Erythroblast (primary cell): ENCODE measurements around the gene TAS1R2.
"Not testable (repeated sequence)": the region's sequence is repeated elsewhere in the genome, so short reads cannot be mapped to it uniquely, and the experiment has no call there.

Source experiments
- DNase-seq, 2 experiments: peaks; one replicate each; lab custom pipeline; 2025; lab: John Stamatoyannopoulos, UW
- GATA1 ChIP-seq: IDR thresholded peaks from 2 replicates; pipeline ENCODE4 v1.6.1; 2011; ENCODE audit warnings: low read depth, mild to moderate bottlenecking, control low read depth, low read length, moderate library complexity
- POLR2A ChIP-seq: IDR thresholded peaks from 2 replicates; pipeline ENCODE4 v1.6.1; 2011; ENCODE audit warnings: mild to moderate bottlenecking, low read length

TAS1R2 gene

DNA sequence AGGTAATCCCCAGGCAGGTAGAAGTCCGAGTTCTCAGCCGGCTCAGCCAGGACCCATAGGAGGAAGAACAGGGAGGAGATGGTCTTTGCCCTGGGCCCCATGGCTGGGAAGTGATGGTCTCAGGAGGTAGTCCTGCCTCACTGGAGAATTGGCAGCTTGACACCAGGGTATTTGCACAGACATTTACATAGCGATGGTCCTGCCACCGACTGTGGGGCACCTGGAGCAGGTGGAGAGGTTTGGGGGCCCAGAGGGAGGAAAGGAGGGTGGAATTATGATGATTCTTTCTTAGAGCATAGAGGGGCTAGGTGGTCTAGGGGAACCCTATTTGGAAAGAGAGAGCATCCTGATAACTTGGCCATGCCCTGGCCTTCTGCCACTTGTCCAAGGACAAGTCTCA, at the start of gene TAS1R2:
TSS of gene TAS1R2 (minus strand) at position 101 of the 400 bp plus-strand sequence. CDS start at position 101, 0 bp downstream.
- TF ChIP-seq GATA1 (no peak), POLR2A (no peak)
- no peak for DNase-seq

DNA sequence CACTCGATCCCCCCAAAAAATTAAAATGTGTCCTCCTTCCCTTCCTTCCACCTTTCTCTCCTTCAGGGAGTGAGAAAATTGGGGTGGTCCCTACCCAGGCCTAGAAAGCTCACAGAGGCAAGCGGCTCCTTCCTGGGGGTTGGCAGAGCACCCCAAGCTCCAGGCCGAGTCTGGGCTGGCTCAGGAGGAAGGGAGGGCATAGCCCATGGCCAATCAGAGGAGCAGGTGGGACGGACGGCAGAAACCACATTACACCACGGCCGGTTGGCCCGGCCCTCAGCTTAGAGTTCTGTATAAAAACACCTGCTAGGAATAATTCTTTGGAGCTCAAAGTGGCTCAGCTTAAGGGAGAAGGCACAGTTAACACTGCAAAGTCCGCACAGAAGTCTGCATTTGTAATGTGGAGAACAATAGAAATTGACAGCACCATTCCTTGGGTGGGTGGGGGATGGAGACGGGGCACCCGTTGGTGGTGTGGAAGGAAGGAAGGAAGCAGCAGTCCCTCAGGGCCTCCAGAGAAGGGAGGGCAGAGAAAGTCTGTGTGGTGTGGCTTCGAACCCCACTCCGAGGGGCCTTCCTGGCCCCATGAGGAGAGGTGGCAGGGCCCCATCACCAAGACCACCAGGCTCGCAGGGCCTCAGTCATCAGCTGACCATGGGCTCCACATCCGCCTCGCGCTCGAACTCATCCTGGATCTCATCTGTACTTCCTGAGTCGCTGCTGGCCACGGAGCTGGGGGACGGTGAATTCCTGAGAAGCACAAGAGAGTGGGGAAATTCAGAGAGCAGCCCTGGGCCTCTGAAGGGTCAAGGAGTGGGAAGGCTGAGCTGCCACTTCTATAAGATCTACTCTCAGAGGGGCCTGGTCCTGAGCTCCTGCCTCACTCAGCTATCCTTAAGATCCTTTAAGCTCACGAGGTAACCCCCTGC, 48.7 kb upstream of the TAS1R2 start:
- peak; percentile 74 to 85 for DNase-seq
- peak; percentile 70 for TF ChIP-seq POLR2A
- no peak for TF ChIP-seq GATA1

DNA sequence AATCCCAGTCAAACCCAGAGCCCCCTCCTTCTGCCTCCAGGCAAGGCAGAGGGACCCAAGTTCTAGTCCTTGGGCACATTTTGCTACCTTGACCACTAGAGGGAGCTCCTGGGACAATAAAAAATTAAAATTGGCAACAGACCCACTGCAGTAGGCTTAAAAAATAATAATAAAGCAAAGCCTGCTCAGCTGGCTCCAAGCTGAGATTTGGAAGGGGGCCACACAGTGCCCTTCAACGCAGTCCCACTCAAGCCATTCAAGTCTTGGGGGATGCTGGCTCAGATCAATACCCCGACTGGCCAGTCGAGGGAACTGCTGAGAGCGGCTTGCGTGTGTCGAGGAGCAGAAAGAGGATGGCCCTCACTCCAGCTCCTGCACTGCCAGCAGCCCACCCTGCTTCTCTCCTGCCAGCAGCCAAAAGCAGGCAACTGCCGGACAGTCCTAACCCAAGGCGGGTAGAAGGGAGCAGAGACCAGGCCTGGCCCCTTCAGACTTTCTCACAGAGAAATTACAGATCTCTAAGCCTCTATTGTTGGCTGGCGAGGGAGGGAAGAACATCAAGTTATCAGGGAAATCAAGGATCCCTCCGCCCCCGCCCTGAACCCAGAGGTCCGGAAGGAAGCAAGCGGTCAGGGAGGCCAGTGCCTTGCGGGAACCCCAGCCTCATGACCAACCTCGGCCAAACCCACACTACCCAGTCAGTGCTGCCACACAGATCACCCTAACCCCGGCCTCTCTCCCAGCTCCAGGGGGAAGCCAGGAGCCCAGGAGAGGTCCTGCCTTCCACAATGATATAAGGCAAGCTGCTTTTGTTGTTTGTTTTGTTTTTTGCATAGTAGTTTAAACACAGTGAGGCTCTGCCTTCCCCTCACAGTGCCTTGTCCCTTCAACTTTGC, 47.8 kb upstream of the TAS1R2 start:
- no peak for TF ChIP-seq POLR2A
- TF ChIP-seq GATA1, result no peak
- peak; percentile 78 to 83 for DNase-seq

DNA sequence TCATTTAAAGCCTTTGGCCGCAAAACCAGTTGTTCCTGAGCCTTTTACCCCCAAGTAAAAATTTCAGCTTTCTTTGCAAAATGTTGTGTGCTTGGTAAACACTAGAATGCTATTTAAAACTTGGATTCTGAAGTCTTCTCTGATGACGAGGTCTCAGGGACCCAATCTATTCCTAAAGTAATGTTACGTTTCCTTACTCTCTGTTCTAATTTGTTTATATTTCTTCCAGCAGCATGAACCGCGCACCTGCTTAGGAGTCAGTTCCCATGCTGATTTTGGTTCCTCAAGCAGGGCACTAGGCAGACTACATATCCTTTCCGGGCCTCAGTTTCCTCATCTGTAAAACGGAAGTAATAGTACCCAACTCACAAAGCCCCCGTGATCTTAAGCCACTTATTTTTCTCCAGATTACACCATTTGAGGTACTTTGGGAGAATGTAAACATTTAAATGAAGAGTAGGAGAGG, 43.9 kb upstream of the TAS1R2 start:
- no peak for DNase-seq
- TF ChIP-seq GATA1 (no peak), POLR2A (no peak)

DNA sequence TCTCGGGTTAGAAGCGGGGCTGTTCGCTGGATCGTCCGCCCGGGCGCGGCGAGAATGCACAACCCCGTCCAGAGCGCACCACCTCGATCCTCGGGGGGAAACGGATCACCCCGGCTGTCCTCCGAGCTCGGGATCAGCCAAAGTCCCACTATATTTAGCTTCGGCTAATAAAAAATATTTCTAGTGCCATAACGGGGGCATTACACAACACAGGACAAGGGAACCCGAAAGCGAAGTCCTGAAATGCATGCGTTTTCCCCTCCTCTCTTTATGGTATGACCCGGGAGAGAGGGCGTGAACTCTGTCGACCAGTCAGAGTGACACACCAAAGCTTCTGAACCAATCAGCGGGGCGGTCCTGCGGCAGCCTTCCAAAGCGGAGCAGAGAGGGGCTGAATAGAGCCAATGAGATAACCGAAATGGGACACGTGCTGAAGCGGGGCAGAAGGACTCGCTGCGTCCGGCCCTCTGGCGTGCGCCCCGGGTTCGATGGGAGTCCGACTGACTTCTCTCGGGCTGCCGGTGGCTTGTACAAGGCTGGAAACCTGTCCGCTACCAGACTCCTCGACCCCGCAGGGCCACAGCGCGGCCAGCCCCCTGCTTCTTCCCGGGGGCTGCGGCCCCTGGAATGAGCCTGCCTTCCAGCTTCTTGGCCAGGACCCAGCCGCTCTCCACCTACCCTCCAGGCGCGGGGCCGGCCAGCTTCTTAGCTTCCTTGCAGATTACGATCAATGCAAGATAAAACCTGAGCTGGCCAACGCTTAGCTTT, 43.2 kb upstream of the TAS1R2 start, which contains the start of gene ALDH4A1:
TSS of gene ALDH4A1 (minus strand) at position 33 of the 768 bp plus-strand sequence. CDS start at position 1, 32 bp downstream.
- DNase-seq, result peak; percentile 98 to 99
- TF ChIP-seq GATA1 (no peak), POLR2A (peak; percentile 70)

DNA sequence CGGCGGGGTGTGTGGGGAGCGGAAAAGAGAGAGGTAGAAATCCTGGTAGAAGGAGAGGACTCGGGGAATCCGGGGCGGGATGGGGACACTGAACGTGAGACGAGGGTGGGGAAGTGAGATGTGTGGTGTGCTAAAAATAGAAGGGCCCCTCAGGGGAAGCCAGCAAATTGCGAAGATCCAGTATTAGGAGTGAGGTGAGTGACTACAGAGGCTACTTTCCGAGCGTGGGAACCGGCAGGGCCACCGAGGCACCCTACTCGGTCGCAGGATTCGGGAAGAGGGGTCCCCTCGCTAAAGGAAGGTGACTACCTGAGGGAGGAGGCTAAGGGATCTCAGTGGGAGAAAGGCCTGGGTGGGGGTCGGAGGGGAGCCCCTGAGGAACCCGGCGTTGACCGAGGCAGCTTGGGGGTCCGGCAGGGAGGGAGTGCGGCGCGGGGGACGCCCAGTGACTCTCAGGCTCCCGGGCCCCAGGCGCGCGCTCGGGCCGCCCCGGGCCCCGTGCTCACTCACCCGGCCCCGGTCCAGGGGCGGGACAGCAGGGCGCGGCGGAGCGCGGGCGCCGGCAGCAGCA, 42.6 kb upstream of the TAS1R2 start:
- peak; percentile 40 to 65 for DNase-seq
- no peak for TF ChIP-seq GATA1
- TF ChIP-seq POLR2A, result no peak

DNA sequence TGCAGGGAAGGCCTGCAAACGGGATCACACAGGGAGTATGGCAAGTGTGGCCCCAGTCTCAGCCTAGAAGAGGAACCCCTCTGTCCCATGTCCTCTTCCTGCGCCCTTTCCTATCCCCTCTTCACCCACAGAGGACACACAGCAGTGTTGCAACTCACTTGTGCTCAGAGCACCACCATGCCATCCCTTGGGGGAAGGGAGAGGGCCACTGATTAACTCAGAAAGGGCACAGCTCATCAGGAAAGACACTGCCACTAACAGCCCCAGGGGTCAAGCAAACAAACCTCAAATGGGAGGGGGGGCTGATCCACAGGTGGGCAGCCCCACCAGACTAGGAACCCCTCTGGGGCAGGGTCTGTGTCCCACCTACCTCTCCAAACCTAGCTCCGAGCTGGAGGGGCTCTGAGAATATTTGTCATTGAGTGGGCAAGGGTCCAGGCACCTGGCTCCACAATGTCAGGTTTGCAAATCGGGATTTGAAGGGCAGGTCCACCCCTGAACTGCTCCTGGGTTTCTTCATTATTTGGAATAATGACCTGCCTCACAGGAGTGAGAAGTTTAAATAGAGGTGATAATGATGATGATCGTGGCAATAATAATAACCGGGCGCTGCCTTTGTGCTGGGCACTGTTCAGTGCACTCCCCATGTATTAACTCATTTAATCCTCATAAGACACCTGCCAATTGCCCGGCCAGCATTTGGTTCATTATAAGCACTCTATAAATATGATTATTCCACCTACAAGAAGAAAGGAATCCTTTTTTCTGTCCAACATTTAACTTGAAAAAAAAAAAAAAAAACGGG, 41.9 kb upstream of the TAS1R2 start:
- TF ChIP-seq POLR2A, result no peak
- DNase-seq, result no peak

DNA sequence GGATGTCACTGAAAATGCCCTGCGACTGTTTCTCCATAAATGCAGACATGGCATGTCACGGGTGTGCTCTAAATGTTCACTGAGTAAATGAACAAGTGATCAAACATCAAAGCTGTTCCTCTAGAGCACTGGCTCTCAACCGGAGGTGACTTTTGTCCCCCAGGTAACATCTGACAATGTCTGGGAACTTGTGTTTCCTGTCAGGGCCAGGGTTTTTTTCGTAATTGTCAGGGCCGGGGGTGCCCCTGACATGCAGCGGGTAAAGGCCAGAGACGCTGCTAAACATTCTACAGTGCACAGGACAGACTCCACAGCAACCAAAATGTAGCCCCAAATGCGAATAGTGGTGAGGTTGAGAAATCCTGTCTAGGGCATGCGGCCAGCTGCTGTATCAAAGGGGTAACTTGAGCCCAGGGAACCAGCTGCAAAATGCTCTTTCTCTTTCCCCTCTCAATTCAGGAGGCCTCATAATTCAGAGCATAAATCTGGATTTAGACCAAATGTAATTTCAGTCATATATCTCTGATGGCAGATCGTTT, 40.9 kb upstream of the TAS1R2 start:
- no peak for TF ChIP-seq GATA1
- TF ChIP-seq POLR2A, result no peak
- no peak for DNase-seq

DNA sequence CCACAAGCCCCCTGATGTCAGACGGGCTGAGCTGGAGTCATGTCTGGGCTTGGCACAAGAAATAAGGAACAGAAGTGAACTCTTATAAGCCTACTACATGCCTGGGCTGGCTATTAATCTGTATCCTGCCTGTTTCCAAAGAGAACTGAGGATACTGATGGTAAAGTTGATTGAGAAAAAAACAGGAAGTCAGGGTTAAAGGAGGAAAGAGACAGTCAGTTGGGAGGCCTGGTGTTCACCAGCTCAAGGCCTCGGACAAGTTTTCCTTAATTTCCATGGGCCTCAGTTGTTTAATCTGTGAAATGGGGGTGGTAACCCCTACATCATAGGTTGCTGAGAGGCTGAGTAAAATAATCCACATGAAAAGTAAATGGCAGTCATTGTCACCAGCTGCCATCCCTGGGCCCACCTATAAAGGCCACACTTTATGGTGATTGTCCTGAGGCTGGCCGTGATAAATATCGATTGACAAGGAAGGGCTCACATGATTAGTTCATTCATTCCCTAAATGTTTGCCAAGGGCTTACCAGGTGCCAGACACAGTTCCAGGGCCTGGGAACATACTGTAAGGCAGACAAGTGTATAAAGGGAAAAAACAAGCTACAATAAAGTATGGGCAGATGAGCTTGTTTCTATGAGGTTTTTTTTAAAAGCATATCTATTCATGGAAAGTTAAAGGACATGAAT, 40.0 kb upstream of the TAS1R2 start:
- DNase-seq, result no peak
- TF ChIP-seq GATA1, result no peak
- TF ChIP-seq POLR2A, result no peak

DNA sequence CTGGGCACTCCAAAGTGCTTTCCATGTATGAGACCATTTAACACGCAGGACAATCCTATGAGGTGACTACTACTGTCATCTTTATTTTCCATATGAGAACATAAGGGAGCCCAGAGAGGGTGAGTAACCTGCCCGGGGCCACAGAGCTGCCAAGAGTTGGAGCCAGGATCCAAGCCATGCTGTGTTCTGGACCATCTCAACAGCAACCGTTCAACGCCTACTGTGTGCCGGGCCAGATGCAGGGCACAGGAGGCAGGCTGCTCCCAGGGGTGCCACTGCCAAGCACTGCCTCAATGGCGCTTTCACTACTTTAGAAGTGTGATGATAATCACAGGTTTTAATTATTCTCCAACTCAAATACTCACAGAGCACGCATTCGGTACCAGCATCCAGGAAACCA, 39.1 kb upstream of the TAS1R2 start:
- TF ChIP-seq POLR2A, result no peak
- no peak for DNase-seq

DNA sequence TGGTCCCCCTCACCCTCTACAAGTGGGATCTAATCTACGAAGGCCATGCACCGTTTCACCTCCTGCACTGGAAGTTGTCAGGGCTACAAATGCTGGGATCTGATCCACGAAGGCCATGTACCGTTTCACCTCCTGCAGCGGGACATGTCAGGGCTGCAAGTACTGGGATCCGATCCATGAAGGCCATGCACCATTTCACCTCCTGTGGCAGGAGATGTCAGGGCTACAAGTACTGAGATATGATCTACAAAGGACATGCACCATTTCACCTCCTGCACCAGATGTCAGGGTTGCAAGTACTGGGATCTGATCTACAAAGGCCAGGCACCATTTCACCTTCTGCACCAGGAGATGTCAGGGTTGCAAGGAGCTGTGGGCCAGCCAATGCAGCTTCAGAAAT, 35.9 kb upstream of the TAS1R2 start:
- DNase-seq, result peak in 1 of 2 experiments; percentile 33
- TF ChIP-seq POLR2A, result no peak
- TF ChIP-seq GATA1, result no peak

DNA sequence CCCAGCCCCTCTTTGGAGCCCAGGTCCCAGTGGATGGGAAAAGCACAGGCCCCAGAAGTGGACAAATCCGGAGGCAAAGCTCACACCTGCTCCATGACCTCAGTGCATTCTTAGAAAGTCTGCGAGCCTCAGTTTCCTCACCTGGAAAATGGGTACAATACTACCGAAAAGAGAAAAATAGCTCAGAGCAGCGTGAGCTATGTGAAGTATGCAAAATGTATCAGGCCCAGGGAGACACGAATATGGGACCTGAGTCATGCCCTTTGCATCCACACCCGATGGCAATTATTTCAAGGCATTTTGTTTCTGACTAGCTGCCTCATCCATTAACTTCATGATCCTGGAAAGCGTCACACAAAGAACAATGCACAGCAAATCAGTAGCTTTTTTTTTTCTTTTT, 33.7 kb upstream of the TAS1R2 start:
- no peak for DNase-seq
- TF ChIP-seq POLR2A (no peak), GATA1 (no peak)

DNA sequence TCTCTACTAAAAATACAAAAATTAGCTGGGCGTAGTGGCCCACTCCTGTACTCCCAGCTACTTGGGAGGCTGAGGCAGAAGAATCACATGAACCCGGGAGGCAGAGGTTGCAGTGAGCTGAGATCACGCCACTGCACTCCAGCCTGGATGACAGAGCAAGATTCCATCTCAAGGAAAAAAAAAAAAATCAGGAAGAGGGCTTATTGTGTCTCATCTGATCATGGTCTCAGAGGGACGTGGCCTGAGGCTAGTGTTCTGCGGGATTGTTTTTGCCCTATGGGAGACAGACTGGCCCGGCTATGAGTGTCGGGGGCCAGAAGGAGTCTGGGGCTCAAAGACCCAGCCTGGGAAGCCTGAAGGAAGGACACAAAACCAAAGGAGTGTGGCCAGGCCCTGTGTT, 32.4 kb upstream of the TAS1R2 start:
- DNase-seq, result not testable (repeated sequence)
